Left ventricle myocardium inferior (tissue), 1 donor: ENCODE results near the gene AKAP17A. TPM values are rescaled to one million over a fixed set of nuclear protein-coding genes. Genes with fewer than 3 reads are reported as not detected.
"Not testable (repeated sequence)": the region's sequence is repeated elsewhere in the genome, so short reads cannot be mapped to it uniquely, and the experiment has no call there.

Experiments
- DNase-seq: peaks from one replicate; pipeline ENCODE4 v3.0.0-alpha.2; 2020
- H3K27ac ChIP-seq: fragments of 200-600 bp; replicated peaks from 2 replicates; pipeline ENCODE4 v1.8.0; 2021
- H3K27me3 ChIP-seq: fragments of 200-600 bp; 2 replicates; pipeline ENCODE4 v1.8.0; 2021; ENCODE audit warnings: low read depth
- H3K36me3 ChIP-seq: fragments of 200-600 bp; 2 replicates; pipeline ENCODE4 v1.8.0; 2021
- H3K4me1 ChIP-seq: fragments of 200-600 bp; 2 replicates; pipeline ENCODE4 v1.8.0; 2021
- H3K4me3 ChIP-seq: fragments of 200-600 bp; 2 replicates; pipeline ENCODE4 v1.8.0; 2021; ENCODE audit warnings: mild to moderate bottlenecking, moderate library complexity
- H3K9me3 ChIP-seq: fragments of 200-600 bp; replicated peaks from 2 replicates; pipeline ENCODE4 v1.8.0; 2021
- intact Hi-C: fragments of 100-400 bp; cut with micrococcal nuclease; formaldehyde crosslinking; loops from one replicate; pipeline ENCODE4 v1.11.0; 2022
- total RNA-seq: library from RNA; stranded (reverse); fragmentation: NEBNext Ultra II Directional; extraction: Animal tissue kit (Norgen Biotek cat#: 25700); gene quantifications from one replicate; pipeline ENCODE4 v1.2.1, GENCODE V29; 2021
- TF ChIP-seq, protein P1 (sequence below): fragments of 200-600 bp; IDR thresholded peaks from 2 replicates; pipeline ENCODE4 v1.8.0; 2021; ENCODE audit warnings: antibody characterized with exemption, mild to moderate bottlenecking, borderline replicate concordance
- donor health status: DM: no; HTN: yes; CAD: no; lungs with severe emphysema.

Gene AKAP17A
- total RNA-seq, 1 donor from 2014 or later = 15.8 TPM

GRCh38 chrX:1564750-1565683, 26.4 kb upstream of the AKAP17A start:
- DNase-seq = no peak
- intact Hi-C loops = no loop called here
- no peak overlapping the region for H3K27ac ChIP-seq
- H3K36me3 ChIP-seq = no peaks in the 10 kb centered on the region
- H3K9me3 ChIP-seq = no peaks in the 10 kb centered on the region
- no peak overlapping the region for H3K4me3 ChIP-seq
- TF ChIP-seq, protein P1, sequence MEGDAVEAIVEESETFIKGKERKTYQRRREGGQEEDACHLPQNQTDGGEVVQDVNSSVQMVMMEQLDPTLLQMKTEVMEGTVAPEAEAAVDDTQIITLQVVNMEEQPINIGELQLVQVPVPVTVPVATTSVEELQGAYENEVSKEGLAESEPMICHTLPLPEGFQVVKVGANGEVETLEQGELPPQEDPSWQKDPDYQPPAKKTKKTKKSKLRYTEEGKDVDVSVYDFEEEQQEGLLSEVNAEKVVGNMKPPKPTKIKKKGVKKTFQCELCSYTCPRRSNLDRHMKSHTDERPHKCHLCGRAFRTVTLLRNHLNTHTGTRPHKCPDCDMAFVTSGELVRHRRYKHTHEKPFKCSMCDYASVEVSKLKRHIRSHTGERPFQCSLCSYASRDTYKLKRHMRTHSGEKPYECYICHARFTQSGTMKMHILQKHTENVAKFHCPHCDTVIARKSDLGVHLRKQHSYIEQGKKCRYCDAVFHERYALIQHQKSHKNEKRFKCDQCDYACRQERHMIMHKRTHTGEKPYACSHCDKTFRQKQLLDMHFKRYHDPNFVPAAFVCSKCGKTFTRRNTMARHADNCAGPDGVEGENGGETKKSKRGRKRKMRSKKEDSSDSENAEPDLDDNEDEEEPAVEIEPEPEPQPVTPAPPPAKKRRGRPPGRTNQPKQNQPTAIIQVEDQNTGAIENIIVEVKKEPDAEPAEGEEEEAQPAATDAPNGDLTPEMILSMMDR = no peak
- peaks cover 5% of the 10 kb centered on the region for H3K27me3 ChIP-seq
- no peaks in the 10 kb centered on the region for H3K4me1 ChIP-seq

DNA sequence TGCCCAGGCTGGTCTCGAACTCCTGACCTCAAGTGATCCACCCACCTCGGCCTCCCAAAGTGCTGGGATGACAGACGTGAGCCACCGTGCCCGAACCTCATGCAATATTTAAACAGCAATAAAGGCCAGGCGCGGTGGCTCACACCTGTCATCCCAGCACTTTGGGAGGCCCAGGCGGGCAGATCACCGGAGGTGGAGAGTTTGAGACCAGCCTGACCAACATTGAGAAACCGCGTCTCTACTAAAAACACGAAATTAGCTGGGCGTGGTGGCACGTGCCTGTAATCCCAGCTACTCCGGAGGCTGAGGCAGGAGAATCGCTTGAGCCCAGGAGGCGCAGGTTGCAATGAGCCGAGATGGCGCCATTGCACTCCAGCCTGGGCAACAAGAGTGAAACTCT, 17.2 kb upstream of the AKAP17A start:
- H3K27ac ChIP-seq, H3K4me3 ChIP-seq, H3K4me1 ChIP-seq, DNase-seq, intact Hi-C loops, H3K36me3 ChIP-seq, H3K9me3 ChIP-seq: not testable (repeated sequence)
- H3K27me3 ChIP-seq = peaks cover 14% of the 10 kb centered on the region

DNA sequence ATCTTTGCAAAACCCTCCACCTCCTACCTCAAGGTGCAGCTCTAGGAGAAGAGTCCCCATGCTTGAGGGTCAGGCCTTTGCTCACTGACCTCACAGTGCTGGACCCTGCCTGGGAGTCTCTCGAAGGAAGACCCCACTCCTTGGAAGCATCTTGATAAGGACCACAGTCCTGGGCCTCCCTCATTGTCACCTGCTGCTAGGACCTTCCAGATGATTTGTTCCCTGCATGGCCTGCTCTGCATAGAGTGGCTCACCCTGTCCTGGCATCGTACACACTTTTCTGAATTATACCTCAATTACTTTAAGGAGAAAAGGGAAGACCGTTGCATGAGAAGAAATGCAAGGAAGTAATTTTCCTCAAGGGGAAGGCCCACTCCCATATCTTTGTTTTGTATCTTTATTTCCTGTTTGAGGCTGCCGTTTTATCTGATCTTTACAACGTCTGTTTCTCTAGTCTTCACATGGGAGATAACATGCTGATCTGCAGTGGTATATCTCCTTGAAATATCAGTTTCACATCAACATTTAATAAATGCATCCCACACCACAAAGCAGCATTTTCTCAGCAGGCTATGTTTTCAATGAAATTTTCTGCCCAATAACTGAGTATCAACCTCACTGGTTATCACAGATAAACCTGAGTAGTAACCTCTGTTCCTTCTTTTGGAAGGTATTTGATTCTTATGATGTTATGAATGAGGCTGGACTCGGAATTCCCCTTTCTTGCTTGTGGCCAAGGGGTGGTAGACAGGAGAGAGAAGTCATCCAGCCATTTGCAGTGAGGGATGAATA, 15.0 kb upstream of the AKAP17A start:
- Histone ChIP-seq H3K9me3 (no peaks in the 10 kb centered on the region), H3K27ac (no peak overlapping the region), H3K27me3 (peaks cover 14% of the 10 kb centered on the region), H3K4me3 (no peak overlapping the region), H3K4me1 (no peaks in the 10 kb centered on the region), H3K36me3 (no peaks in the 10 kb centered on the region)
- TF ChIP-seq, protein P1 = no peak
- DNase-seq = no peak
- intact Hi-C loops = loop anchor here (5.0 kb wide), 1 partner anchor 119 kb away; no protein-coding TSS in a partner anchor

DNA sequence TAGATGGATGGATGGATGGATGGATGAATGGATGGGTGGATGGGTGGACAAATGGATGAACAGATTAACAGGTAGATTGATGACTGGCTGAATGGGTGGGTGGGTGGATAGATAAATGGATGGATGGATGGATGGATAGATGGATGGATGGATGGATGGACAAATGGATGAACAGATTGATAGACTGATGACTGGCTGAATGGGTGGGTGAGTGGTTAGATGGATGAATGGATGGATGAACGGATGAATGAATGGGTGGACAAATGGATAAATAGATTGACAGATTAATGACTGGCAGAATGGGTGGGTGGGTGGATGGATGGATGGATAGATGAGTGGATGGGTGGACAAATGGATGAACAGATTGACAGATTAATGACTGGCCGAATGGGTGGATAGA, 13.6 kb upstream of the AKAP17A start:
- no peaks in the 10 kb centered on the region for H3K36me3 ChIP-seq
- no peaks in the 10 kb centered on the region for H3K4me1 ChIP-seq
- no peak overlapping the region for H3K4me3 ChIP-seq
- H3K27ac ChIP-seq = no peak overlapping the region
- H3K9me3 ChIP-seq = no peaks in the 10 kb centered on the region
- TF ChIP-seq, protein P1 = no peak
- DNase-seq = no peak
- intact Hi-C loops = loop anchor here (5.0 kb wide), 1 partner anchor 121 kb away; no protein-coding TSS in a partner anchor
- H3K27me3 ChIP-seq = peaks cover 3% of the 10 kb centered on the region

GRCh38 chrX:1578511-1579173, 12.8 kb upstream of the AKAP17A start:
- intact Hi-C loops = loop anchor here (5.0 kb wide), 1 partner anchor 121 kb away; no protein-coding TSS in a partner anchor
- Histone ChIP-seq H3K27me3 (no peaks in the 10 kb centered on the region), H3K9me3 (no peaks in the 10 kb centered on the region), H3K36me3 (no peaks in the 10 kb centered on the region), H3K27ac (no peak overlapping the region), H3K4me1 (no peaks in the 10 kb centered on the region), H3K4me3 (no peak overlapping the region)
- TF ChIP-seq, protein P1 = no peak
- DNase-seq = no peak
